Thoracic aorta (tissue), 2 donors: Measurements from ENCODE around the gene NOTUM. TPM values are rescaled to one million over a fixed set of nuclear protein-coding genes. Genes with fewer than 3 reads are reported as not detected.

ENCODE experiments used
- ATAC-seq: fragments of 150-250 bp; one replicate; pipeline ENCODE4 v1.8.0; 2017; ENCODE audit warnings: low read depth; ENCODE audit not compliant: insufficient number of reproducible peaks, low FRiP score
- DNase-seq: peaks from one replicate; pipeline ENCODE4 v3.0.0-alpha.2; 2020; ENCODE audit warnings: low spot score
- H3K27ac ChIP-seq, 2 donors: fragments of 200-600 bp; sonication (generic); 1 replicate in 1 of 2; 2 replicates in 1 of 2; pipeline ENCODE4 v1.5.1; 2016; ENCODE audit warnings: mild to moderate bottlenecking in 2 of 2, moderate library complexity in 2 of 2
- H3K27me3 ChIP-seq: fragments of 200-600 bp; sonication (generic); replicated peaks from 2 replicates; pipeline ENCODE4 v1.6.0; 2016; ENCODE audit warnings: mild to moderate bottlenecking; ENCODE audit not compliant: insufficient read depth
- H3K36me3 ChIP-seq: fragments of 200-600 bp; sonication (generic); one replicate; pipeline ENCODE4 v1.5.1; 2016
- H3K4me1 ChIP-seq, 2 donors: fragments of 200-600 bp; sonication (generic); 1 replicate in 1 of 2; 2 replicates in 1 of 2; pipeline versions ENCODE4 v1.5.1 to v1.6.0; 2016; ENCODE audit warnings: low read depth in 2 of 2, mild to moderate bottlenecking in 1 of 2; ENCODE audit not compliant: control insufficient read depth in 1 of 2
- H3K4me3 ChIP-seq: fragments of 200-600 bp; sonication (generic); 2 replicates; pipeline ENCODE4 v1.5.1; 2016; ENCODE audit warnings: mild to moderate bottlenecking
- H3K9me3 ChIP-seq: fragments of 200-600 bp; sonication (generic); 2 replicates; pipeline ENCODE4 v1.5.1; 2016
- total RNA-seq, 2 donors: library from RNA; depleted of rRNA; stranded (reverse); fragments of >200 nt; gene quantifications; one replicate each; pipeline versions ENCODE4 v1.1.0 to v1.2.3, GENCODE V29; 2016
- TF ChIP-seq, protein P1 (sequence below): fragments of 200-600 bp; sonication (generic); IDR thresholded peaks from one replicate; pipeline ENCODE4 v1.5.1; 2019; ENCODE audit warnings: antibody characterized with exemption

Gene NOTUM
- total RNA-seq, 2 donors from 2014 or later, result not detected

DNA sequence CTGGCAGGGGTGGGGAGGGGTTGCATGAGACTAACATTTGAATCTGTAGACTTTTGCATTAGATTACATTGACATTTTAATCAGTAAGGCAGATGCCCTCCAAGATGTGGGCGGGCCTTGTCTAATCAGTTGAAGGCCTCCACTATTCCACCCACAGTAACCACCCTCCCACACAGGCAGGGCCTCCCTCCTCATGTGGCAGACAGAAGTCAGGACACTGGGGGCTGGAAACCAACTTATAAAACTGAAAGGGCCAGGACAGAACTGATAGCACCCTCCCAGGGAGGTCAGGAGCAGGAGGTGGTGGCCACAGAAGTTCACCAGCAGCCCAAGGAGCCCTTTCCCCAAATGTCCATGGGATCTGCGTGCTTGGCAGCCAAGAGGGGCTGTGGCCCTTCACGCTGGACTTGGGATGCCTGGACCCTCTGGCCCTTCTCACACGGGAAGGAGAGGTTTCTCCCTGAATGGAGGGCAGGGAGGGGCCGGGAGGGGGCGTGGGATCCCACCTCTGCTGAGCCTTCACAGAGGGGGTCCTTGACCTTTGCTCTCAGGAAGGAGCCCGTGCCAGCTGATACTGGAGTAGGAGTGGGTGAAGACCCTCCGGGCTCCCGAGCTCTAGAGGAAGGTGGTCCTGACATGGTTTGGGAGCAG lies 28.5 kb downstream of the NOTUM start:
- Histone ChIP-seq H3K9me3 (no peaks in the 10 kb centered on the region), H3K4me3 (no peak overlapping the region), H3K36me3 (no peaks in the 10 kb centered on the region), H3K27ac (no peak overlapping the region), H3K27me3 (no peaks in the 10 kb centered on the region), H3K4me1 (peaks cover 10 to 20% of the 10 kb centered on the region in 2 donors)
- ATAC-seq, result no peak
- DNase-seq, result no peak
- TF ChIP-seq, protein P1, sequence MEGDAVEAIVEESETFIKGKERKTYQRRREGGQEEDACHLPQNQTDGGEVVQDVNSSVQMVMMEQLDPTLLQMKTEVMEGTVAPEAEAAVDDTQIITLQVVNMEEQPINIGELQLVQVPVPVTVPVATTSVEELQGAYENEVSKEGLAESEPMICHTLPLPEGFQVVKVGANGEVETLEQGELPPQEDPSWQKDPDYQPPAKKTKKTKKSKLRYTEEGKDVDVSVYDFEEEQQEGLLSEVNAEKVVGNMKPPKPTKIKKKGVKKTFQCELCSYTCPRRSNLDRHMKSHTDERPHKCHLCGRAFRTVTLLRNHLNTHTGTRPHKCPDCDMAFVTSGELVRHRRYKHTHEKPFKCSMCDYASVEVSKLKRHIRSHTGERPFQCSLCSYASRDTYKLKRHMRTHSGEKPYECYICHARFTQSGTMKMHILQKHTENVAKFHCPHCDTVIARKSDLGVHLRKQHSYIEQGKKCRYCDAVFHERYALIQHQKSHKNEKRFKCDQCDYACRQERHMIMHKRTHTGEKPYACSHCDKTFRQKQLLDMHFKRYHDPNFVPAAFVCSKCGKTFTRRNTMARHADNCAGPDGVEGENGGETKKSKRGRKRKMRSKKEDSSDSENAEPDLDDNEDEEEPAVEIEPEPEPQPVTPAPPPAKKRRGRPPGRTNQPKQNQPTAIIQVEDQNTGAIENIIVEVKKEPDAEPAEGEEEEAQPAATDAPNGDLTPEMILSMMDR, result no peak

DNA sequence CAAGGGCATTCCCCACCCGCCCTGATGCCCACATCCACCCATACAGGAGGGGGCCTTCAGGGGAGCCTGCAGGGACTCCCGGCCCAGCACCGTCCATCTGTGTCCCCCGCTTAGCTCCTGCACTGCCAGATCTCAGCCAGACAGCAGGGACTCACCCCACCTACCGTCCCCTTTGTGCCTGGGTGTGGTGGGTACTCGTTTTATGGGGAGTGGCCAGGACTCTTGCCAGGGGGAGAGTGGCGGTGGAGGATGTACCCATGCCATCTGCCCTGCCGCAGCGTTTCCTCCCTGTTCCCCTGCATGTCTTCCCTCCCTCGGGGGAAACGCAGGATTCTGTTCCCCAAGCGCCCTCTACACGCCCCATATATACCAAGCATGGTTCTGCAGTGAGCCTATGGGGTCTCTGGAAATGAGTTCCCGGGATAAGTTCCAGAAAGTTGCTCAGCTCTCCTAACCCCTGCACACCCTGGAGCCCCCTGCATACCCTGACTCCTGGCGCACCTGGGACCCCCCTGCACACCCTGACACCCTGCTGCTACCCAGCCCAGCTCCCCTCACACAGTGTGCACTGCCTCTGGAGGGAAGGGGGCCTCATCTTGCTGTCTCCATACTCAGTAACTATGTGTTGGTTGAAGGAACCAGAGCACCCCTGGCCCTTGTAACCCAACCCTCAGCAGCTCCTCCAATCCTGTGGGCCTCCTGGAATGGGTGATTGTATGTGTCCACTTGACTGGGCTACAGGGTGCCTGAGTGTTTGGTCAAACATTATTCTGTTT lies 29.2 kb downstream of the NOTUM start:
- Histone ChIP-seq H3K4me1 (peaks cover 8 to 13% of the 10 kb centered on the region in 2 donors), H3K27me3 (no peaks in the 10 kb centered on the region), H3K4me3 (no peak overlapping the region), H3K27ac (no peak overlapping the region), H3K9me3 (no peaks in the 10 kb centered on the region), H3K36me3 (no peaks in the 10 kb centered on the region)
- TF ChIP-seq, protein P1, result no peak
- ATAC-seq (no peak), DNase-seq (no peak)

DNA sequence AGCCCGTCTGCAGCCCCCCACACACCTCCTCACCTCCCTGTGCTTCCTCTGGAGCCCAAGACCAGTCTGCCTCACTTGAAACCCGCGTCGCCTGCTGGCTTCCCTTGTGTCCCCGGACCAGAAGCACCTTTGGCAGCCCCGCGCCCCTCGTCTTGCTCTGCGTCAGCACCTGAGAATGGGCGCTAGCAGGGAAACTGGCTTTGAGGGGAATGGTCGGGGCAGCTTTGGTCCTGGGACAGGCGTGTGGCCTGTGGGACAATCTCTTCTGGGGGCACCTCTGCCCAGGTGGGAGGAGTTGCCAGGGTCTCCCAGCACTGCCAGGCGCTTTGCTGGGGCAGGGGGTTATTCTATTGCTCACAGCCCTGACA lies 29.8 kb downstream of the NOTUM start:
- Histone ChIP-seq H3K4me1 (peaks cover 7 to 10% of the 10 kb centered on the region in 2 donors), H3K27ac (no peak overlapping the region), H3K27me3 (no peaks in the 10 kb centered on the region), H3K9me3 (no peaks in the 10 kb centered on the region), H3K4me3 (no peak overlapping the region), H3K36me3 (no peaks in the 10 kb centered on the region)
- ATAC-seq (no peak), DNase-seq (no peak)
- TF ChIP-seq, protein P1, result no peak

DNA sequence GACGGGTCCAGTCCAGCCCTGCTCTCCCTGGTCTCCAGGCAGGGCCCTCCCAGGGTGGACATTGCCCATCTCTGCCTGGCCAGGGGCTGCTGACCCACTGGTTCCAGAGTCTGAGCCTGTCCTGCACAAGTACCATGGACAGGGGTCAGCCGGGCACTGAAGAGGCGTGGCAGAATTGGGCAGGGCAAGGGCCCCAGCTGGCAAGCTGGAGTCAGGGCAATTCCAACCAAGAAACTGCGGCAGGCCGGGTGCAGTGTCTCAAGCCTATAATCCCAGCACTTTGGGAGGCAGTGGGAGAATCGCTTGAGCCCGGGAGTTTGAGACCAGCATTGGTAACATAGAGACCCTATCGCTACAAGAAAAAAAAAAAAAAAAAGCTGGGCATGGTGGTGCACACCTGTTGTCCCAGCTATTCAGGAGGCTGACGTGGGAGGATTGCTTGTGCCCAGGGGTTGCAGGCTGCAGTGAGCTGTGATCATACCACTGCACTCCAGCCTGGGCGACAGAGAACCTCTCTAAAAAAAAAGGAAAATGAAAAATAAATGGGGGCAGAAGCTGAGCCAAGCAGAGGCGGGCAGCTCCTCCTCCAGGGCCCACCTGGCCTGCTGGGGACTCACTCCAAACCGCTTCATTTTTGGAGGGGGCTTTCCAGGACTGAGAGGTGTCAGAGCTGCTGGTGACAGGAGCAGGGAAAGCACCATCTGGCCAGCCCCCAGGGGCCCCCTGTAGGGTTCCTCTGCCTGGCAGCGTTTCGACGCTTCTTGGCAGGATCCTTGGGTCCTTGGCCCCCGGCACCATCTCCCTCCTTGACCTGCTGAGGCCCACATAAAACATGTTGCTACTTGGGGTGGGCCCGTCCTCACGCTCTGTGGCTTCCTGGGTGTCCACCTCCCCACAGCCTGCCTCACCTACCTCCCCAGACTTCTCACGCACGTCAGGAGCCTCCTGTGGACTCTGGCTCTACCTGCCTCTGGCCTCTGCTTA lies 30.6 kb downstream of the NOTUM start:
- no peaks in the 10 kb centered on the region for H3K27me3 ChIP-seq
- ATAC-seq, result no peak
- H3K9me3 ChIP-seq, result no peaks in the 10 kb centered on the region
- H3K36me3 ChIP-seq, result no peaks in the 10 kb centered on the region
- H3K4me1 ChIP-seq, result peaks cover 10 to 18% of the 10 kb centered on the region in 2 donors
- TF ChIP-seq, protein P1, result no peak
- H3K4me3 ChIP-seq, result no peak overlapping the region
- no peak overlapping the region for H3K27ac ChIP-seq
- no peak for DNase-seq
